NCI-H226 (cell line): ENCODE measurements around the gene DCHS2.

Source experiments
- DNase-seq: peaks from one replicate; pipeline ENCODE4 v3.0.0-alpha.2; 2015

DCHS2 gene

DNA sequence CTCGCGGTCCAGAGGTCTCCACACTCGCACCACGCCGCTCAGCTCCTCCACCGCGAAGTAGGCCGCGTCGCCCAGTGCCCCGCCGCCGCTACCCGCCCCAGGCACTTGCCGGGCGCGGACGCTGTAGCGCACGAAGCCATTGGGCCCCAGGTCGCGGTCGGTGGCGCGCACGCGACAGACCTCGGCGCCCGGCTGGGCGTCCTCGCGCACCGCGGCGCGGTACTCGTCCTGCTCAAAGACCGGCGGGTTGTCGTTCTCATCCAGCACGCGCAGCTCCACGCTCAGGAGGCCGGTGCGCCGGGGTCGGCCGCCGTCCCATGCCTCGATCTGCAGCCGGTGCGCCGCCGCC lies 1.4 kb downstream of the DCHS2 start:
- no peak for DNase-seq

DNA sequence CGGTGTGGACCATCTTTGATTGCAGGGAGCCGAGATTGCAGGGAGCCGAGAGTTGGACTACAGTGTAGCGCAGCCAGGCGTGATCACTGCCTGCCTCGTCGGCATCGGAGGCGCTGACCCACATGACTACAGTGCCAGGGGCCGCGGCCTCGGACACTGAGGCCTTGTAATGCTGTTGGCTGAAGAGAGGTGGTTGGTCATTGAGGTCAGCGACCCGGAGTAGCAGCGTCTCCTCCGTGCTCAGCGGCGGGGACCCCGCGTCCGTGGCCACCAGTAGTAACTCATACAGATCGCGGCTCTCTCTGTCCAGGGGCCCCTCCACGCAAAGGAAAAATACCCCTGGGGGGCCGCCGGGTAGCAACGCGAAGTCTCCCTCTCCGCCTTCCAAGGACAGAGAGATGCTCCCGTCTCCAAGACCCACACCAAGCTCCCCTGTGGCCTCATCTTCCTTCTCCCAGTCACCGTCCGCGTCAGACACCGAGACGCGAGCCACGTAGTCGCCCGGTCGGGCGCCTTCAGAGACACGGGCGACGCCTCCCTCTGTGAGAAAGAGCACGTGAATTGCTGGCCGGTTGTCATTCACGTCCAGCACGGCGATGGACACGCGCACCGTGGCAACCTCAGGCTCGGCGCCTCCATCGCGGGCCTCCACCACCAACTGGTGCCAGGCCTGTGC lies 1.9 kb downstream of the DCHS2 start:
- no peak for DNase-seq

DNA sequence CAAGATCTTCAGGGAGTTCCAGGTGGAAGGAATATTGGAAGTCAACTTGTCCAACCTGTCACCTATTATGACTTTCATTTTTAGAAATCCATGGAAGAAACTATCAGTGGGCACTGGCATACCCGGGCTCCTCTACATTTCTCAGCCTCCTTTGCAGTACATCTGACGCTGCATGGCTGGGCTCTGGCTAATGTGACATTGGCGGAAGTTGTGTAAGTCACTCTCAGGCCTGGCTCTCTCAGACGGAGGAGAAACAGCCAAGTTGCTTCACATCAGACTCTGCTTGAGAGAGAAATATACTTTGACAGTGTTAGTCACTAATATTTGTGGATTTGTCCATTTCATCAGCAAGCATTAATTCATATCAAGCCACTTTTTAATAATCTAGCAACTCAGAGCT lies 4.5 kb downstream of the DCHS2 start:
- no peak for DNase-seq

DNA sequence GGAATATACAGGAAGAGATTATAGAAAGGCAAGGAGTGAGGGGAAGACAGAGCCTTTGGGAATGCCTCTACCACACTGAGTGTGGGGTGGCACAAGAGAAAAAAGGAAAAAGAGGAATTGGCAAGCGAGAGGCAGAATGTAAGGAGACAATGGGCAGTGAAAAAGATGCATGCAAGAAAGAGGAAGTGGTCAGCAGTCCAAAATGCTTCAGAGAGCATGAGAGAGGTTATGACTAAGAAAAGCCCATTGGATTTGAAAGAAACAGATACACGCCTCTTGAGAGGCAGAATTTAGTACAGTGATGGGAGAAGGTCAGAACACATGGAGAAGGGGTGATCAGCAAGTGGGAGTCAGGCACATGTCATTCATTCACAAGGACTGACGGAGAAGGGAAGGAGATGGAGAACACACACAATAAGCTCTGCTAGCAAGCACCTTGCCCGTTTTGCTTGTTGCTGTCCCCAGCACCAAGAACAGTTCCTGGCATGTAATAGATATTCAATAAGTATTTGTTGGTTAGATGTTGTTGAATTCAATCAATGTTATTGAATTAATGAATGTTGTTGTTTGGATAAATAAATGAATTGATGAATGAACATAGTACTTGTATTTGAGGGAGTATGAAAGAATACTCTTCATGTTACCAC lies 6.3 kb downstream of the DCHS2 start:
- no peak for DNase-seq

DNA sequence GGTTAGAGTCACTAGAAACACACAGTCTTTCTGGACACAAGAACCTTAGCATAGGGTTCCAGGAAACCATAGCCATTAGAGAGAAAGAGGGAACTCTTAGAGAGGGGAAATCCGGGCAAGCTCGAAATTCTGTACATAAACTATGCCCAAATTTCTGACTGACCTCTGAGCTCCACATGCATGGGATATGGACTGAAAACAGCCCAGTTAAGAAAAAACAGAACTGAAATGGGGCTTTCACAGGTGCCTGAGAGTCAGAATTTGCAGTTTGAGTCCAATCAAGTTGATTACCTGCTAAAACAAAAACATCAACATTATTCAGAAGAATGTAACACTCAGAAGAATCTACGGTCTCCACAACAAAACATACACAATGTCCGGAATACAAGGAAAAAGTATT lies 13.1 kb downstream of the DCHS2 start:
- DNase-seq, result no peak

DNA sequence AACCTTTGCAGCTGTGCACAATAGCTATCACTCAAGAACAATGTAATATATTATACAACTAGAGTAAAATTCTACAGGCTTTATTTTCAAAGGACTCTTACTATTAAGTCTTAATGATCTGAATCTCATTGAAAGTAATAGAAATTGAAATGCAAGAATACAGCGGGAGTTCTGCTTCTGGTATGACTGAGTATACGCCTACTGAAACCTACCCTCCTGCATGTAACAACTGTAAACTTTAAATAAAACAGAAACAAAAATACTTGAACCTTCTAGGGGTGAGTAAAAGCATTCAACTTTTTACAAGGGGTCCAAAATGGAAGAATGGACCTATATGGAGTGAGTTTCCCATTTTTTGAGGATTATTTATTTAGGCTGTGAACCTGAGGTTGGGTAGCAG lies 13.5 kb downstream of the DCHS2 start:
- DNase-seq, result no peak

DNA sequence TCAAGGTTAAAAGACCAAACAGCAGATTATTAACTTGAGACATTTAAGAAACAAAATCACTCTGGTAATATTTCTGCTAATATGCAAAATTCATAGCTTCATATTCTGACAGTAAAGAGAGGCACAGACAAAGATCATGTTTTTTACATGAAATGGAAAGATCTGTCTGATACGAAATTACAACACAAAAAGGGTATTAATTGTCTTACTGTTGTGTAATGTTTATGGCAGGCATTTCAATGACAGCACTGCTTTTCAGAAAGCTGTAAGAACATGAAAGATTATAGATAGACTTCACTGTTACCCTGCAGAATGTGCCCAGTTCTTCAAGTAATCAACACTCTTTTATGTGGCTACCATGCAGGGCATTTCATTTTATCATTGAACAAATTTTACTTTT lies 15.4 kb downstream of the DCHS2 start:
- DNase-seq, result no peak

DNA sequence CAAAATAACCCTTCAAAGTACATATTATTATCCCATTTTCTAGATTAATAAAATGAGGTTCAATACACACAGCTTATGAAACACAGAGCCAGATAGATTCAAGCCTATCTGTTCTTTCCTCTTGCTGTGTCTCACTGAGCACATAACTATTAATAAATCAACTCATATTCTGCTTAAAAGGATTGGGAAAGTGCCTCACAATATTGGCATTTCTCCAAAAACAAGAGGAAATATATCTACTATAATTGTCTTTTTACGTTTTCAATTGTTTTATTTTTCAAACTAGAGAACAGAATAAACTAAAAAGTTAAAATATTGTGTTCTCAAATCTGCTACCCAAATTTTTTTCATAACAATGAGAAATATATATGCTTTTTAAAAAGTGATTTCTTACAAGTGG lies 15.8 kb downstream of the DCHS2 start:
- DNase-seq, result no peak

DNA sequence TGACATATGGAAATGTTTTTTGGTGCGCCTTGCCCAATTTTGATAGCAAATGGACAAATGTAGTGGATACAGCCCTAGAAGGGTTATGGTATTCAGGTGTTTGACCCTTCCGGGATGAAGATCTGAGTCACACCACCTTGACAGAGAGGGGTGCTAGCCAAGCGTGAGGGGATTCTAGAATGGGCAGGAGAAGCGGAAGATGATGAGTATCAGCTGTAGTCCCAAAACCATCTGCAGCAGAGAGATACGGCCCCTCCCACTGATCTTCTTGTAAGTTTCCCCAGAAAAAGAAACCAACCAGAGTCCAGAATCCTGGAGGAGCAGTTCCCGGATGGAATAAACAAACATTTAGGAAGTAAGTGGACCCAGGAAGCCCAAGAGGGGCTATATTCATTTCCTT lies 18.1 kb downstream of the DCHS2 start:
- DNase-seq, result no peak

DNA sequence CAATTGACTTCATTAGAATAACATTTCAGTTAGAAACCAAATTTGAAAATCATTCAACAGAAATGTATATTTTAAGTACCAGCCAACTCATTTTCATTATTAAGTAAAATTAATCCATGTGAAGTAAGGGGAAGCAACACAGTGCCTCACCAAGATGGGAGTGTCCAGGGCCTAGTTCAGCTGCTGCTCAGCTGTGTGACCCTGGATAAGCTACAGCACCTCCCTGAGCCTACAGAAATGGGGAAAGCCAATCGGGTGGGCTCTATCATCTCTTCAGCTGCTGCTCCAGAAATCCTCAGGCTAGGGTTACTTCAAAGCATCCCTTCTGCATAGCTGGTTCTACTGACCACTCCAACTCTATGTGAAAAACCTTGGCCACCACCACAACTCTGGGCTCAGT lies 18.7 kb downstream of the DCHS2 start:
- no peak for DNase-seq

DNA sequence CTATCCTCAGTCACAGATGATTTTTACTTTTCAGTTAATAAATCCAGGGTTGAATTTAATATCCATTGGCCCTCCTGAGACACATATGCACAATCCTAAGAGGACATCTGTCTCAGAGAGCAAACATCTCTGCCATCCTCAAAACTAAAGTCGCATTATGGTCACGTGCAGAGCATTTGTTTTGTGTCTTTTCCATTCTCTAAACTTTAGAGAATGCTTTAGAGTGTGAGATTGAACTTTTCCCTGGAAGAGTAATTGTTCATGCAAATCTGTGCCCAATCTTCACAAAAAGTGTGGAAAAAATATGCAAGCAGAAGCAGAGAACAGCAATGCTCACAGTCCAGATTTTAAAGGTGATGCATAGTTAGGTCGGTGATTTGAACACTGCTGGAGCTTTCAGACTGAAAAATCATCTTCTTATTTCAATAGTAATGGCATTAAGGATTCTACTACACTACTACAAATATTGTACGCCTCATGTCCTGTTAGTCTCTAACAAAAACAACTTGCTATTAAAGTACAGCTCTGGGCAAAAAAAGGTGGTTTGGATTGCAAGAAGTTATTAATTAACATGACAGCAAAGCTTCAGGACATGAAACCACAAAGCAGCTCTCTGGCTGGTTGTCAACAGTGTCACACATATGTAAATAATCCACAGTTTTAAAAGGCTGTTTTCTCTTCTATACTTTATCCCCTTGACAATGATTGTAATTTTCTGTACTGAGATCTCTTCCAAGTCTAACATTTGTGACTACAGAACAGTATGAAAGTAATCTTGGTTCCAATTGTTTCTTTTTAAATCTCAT lies 19.9 kb downstream of the DCHS2 start:
- no peak for DNase-seq

DNA sequence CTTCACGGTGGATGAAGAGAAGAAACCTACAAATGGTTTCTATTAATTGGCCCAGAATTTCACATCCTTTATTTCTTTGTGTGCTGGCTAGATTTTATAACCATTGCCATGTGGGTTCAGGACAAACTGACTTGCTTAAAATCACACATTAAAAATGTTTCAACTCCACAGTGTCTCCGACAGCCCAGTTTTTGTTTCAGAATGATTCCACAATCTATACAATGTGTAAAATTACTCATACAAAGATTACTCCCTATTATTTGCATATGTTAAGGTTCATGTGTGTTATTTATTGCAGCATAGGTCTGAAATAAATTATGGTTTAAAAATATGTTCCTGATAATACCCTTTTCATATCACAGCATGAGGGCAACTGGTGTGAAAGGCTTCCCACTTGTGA lies 20.6 kb downstream of the DCHS2 start:
- no peak for DNase-seq

DNA sequence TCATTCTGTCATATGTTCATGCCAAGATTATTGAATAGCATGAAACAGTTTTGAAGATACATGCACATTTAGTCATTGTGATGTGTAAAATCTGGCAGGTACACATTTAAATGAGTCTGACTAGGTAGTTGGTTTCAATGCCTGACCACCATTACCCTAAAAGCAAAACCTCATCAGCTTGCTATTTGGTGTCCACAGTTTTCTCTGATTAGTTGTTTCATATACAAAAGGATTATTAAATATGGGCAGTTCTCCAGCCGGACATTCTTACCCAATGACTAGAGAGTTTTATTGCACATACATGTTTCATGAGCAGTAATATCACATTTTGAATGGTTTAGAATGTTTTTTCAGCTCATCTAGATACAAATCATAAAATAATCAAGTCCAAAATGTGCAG lies 23.7 kb downstream of the DCHS2 start:
- peak; percentile 10 for DNase-seq

DNA sequence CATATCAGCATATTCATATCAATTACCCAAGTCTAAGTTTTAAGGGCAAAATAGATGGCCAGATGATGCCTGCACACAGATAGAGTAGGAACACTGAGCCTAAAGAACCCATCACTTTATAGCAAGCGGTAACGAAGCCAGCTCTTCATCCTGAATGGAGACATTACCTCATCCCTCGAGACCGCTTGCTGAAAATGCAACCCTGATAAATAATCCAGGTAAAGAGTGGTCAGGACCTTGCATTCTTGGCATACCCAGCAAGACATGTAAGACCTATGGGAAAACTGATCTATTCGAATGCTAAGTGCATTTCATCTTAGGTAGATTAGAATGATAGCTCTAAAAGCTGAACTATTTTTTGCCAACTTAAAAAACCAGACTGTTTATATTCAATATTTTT lies 25.3 kb downstream of the DCHS2 start:
- no peak for DNase-seq

DNA sequence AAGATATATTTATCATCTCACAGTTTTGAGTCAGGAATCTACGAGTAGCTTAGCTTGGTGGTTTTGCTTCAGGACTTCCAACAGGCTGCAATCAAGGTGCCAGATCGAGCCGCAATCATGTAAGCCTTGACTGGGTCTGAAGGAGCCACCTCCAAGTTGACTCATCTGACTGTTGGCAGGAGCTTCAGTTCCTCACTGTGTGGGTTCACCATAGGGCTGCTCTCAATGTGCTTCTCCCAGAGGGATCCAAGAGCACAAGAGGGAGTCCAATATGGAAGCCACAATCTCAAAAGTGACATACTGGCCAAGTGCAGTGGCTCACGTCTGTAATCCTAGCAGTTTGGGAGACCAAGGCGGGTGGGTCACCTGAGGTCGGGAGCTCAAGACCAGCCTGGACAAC lies 26.5 kb downstream of the DCHS2 start:
- DNase-seq, result peak; percentile 4

DNA sequence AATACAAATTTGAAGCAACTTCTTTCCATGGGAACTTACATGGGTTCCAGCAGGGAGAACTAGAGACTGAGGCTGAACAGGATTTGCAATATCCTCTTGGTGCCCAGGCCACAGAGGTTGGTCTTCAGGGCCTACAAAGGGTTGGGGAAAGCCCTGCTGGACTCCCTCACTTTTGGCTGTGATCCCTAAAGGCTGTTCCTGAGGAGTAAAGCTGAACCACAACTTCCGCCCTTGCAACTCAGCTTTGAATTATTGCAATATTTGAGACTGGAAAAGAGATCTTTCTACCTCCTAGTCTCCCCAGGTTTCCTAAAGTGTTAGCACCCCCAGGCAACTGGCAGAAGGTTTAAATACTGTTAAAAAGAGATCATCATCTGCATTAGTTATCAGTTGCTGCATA lies 26.9 kb downstream of the DCHS2 start:
- DNase-seq, result no peak

DNA sequence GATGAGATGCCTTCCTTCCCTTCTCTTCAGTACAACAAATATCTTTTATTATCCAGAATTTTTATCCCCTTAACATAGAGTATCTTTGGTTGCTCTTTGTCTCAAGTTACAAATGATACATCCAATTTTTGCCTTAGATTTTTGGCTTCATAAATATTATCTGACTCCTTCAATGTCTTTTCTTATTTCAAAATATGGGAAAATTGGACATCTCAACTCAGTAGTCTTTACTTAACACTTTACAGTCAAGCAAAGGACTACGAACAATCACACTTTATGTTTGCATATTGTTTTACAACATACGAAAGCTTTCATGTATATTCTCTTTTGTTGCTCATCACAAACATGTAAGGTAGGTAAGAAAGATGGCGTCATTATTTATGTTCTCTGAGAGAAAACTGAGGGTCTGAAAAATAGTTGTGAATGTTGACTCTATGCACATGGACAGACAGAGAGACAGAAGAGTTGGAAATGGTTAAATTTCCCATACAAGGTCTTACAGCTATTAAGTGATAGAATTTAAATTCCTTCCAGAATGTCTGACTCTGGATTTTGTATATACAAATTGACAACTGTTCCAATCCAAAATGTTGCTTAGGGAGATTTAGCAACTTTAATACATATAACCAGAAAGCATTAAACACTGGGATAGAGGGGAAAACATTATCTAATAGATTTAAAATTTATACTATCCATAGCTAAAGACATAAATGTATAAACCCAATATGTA lies 29.4 kb downstream of the DCHS2 start:
- DNase-seq, result no peak

DNA sequence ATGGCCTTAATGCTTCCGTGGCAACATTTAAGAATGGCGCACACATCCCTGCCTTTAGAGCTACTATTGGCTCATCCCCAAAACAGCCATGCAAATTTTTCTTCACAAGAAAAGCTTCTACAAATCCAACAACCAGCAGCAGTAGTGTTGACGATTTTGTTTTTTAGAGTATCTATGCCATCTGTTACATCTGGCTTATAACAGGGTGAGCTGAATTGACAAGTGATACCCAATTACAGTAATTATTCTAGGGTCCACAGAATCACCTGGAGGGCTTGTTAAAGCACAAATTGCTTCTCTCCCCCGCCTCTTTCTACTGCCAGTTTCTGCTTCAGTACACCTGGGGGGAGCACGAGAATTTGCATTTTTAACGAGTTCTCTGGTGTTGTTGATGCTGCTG lies 34.1 kb downstream of the DCHS2 start:
- no peak for DNase-seq

DNA sequence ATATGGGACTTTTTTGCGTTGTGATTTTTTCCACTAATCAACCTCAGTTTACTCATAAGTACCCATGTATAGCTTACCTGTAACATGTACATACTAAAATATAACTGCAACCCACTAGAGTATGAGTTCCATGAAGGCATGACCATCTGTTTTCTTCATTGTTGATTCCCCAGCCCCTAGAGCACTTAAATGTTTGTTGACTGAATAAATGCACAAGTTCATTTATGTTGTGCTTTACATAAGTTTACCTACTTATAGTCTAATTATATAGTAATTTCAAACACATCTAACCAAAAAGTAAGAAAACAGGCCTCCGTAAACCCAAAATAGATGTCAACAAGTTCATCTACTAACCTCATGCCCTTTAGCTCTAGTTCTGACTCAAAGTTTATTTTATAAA lies 34.7 kb downstream of the DCHS2 start:
- DNase-seq, result no peak

DNA sequence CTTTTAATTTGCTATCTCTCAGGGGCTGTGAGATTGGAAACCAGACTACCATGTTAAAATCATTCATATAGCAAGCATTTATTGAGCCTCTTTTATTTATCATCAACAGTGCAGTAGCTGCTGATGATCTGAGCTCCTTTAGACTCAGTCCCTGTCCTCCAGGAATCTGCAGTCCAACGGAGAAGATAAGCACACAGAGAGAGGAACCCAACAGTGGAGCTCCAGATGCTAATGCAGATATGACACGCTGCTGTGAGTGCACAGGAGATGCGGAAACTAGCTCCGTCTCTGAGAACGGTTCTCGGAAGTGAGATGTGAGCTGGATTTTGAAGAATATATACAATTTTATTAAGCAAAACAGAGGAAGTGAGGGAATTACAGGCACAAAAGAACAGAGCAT lies 35.4 kb downstream of the DCHS2 start:
- DNase-seq, result no peak

DNA sequence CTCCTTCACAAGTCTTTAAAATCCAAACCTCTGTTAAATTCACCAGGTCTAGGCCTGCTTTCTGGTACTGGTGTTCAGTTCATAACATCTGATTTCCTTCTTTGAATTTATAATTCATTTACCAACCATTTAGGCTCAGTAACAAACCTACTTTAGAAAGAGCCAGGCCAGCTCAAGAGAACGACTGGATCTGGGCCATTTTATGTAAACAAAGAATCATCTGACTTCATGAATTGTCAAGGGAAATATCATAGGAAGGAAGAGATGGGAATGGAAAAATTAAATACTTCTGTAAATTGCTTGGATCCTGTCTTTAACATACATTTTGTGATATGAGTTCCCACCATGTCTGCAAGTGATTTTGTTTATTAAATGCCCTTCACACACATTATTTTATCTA lies 36.5 kb downstream of the DCHS2 start:
- DNase-seq, result no peak

DNA sequence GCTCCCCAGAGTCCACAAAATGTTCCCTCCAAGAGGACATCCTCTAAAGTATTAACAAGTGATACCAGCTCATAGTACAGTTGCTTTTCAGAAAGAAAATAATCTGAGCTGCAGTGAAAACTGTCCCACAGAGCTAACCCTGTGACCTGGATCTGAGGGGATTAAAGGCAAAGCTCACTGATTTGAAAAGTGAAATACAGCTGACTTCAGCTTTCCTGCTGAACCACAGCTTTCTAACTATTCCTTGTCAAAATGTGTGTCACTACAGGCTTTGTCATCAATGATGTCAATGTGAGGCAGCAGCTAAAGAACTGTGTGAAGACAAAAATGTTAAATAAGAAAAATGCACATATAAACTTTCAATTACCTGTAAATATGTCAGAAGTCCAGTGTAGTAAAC lies 36.9 kb downstream of the DCHS2 start:
- no peak for DNase-seq

DNA sequence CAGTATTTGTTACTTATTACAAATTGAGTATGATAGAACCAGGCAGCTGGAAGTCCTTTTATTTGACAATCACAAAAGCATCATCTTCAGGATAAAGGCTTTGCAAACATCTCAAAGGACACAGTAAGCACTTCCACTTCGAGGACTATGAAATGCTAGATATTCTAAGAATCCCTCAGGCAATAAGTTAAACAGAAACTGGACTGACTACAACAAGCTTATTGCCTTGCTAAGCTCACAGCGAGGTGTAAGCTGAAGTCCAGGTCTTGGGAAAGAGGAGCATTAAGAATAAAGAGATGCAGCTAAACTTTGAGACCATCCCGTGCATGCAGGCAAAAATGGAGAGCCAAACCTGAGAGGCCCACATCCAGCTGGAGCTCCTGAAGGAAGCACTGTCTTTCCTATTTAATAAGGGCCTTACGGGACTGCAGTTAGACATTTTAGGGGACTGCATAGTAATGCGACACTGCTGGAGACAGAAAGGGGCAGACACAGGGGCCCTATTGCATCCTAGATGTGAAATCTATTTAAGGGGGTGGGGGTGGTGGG lies 38.7 kb downstream of the DCHS2 start:
- no peak for DNase-seq

DNA sequence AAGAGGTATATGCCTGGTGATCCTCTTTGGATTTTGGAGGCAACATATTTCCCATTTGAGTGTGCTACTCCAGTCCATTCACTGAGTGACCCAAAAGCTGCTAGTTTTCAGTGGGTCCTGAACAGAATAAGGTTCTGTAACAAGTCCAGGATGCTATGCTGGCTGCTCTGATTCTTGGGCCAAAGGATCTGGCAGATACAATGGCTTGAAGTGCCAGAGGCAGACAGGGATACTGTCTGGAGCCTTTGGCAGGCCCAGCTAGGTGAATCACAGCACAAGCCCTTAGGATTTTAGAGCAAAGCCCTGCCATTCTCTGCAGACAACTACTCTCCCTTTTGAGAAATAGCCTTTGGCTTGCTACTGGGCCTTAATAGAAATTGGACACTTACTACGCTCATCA lies 40.6 kb downstream of the DCHS2 start:
- DNase-seq, result no peak
